AG09319 (cell line): Measurements from ENCODE around the gene APBB2.
"Not testable (repeated sequence)": the region's sequence is repeated elsewhere in the genome, so short reads cannot be mapped to it uniquely, and the experiment has no call there.

Experiments used
- DNase-seq: peaks from one replicate; pipeline ENCODE4 v3.0.0-alpha.2; 2010; ENCODE audit warnings: low read depth; ENCODE audit errors: extremely low read depth
- TF ChIP-seq, protein P1 (sequence below): IDR thresholded peaks from 2 replicates; pipeline ENCODE4 v1.5.1; 2011; ENCODE audit warnings: low read depth, mild to moderate bottlenecking, inconsistent platforms, low read length, moderate library complexity

APBB2 gene

GRCh38 chr4:40912460-40913184 is 301.7 kb downstream of the APBB2 start:
- TF ChIP-seq, protein P1, sequence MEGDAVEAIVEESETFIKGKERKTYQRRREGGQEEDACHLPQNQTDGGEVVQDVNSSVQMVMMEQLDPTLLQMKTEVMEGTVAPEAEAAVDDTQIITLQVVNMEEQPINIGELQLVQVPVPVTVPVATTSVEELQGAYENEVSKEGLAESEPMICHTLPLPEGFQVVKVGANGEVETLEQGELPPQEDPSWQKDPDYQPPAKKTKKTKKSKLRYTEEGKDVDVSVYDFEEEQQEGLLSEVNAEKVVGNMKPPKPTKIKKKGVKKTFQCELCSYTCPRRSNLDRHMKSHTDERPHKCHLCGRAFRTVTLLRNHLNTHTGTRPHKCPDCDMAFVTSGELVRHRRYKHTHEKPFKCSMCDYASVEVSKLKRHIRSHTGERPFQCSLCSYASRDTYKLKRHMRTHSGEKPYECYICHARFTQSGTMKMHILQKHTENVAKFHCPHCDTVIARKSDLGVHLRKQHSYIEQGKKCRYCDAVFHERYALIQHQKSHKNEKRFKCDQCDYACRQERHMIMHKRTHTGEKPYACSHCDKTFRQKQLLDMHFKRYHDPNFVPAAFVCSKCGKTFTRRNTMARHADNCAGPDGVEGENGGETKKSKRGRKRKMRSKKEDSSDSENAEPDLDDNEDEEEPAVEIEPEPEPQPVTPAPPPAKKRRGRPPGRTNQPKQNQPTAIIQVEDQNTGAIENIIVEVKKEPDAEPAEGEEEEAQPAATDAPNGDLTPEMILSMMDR, result no peak
- DNase-seq, result no peak

GRCh38 chr4:40910706-40911105 is 303.6 kb downstream of the APBB2 start:
- TF ChIP-seq, protein P1, result no peak
- no peak for DNase-seq

DNA sequence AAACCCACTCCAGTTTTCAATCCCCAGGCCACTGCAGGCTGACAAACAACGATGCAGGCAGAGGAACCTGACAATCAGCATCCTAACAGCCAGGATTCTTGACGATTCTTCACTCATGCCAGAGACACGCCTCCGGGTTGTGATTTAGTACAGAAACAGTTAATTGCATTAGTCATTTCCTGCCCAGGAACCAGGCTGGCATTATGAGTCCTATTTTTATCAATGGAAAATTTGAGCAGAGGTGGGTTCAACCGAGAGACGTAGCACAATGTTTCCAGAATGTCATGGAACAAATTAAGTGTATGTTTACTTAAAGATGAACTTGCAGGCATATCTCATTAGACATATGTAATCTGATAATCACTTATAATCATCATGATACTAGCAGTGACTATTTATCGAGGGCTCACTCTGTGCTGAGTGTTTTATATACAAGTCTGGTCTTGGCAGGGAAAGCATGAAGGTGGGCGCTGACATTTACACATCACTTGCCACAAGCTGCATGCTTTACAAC is 304.9 kb downstream of the APBB2 start:
- TF ChIP-seq, protein P1, result no peak
- DNase-seq, result peak; percentile 63

DNA sequence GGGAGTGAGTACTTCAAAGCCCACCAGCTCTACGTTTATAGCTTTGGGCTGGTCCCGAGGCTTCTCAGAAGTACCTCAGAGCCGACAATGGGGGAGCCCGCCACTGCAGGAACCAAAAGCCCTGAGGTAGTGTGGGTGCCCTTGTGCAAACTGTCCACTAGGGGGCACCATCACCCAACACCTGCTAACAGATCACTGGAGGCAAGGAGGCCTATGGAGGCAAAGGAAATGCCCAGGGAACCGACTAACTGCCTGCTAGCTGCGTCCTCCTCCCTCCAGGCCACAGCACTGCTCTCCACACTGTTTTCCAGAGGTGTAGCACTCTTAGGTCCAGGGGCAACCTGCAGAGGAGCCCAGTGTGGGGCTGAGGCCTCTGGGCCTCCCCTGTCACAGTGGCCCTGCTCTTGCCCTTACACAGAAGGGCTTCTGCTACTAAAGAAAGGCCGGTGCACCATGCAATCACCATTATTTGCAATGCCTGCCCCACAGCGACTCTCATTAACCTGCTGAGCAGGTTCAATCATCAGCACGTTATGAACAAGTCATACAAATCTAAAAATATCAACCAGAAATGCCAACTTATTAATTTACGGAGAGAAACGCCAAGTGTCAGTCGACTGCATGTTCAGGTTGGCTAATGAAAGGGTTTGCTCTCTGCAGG is 305.5 kb downstream of the APBB2 start:
- TF ChIP-seq, protein P1, result peak; percentile 92
- DNase-seq, result no peak

GRCh38 chr4:40908297-40908696 is 306.0 kb downstream of the APBB2 start:
- DNase-seq, result no peak
- TF ChIP-seq, protein P1, result no peak

DNA sequence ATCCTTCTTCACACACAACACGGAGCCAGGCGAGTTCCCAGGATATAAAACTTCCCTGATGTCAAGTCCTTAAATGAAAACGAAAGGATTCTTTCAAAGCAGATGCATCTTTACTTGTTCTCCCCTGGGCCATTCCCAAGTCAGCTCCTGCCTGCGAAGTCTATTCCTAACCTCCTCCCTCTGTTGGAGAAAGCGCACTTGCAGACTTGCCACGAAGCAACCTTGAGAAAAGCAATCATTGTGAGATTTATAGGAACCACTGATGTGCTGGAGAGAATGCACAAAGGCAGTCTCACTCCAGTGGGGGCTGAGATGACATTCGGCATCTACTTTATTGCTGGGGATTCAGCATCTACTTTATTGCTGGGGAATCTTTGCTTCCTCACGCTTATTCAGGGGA is 308.9 kb downstream of the APBB2 start:
- DNase-seq, result no peak
- TF ChIP-seq, protein P1, result no peak

GRCh38 chr4:40900531-40900930 is 313.8 kb downstream of the APBB2 start:
- DNase-seq, result not testable (repeated sequence)
